ENCODE measurements around the gene COL13A1. TPM values are rescaled to one million over a fixed set of nuclear protein-coding genes. Genes with fewer than 3 reads are reported as not detected.

The COL13A1 gene
- total RNA-seq, 1 experiment from 2014 or later: 5.9 TPM

DNA sequence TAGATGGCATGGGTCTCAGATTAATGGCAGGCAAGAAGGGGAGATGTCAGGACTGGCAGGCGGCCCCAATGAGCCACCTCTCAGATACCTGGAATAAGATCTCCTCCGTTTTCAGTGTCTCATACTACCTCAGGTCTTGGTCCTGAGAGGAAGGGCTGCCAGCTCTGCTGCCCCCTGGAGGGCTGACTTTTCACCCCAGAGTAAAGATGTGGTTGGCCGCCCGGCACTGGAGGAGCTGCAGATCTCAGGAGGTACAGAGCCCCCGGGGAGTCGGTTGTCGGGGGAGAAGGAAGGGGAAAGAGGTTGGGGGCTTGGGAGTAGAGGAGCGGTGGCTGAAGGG, 642 bp upstream of the COL13A1 start:
- Histone ChIP-seq H3K9me2 (ENCODE audit: insufficient read depth) (no peaks in the 10 kb centered on the region), H3K9ac (ENCODE audit: low read length) (peak overlapping the region; percentile 60), H3K27me3 (ENCODE audit: insufficient read depth, low read length) (no peaks in the 10 kb centered on the region), H4K20me1 (ENCODE audit: insufficient read depth) (no peaks in the 10 kb centered on the region), H3K4me1 (ENCODE audit: control insufficient read depth in 1 of 2, insufficient read depth in 2 of 2, low read length in 2 of 2) (peaks cover 7 to 41% of the 10 kb centered on the region in 2 experiments; a peak in 3 of 4 replicates), H3K4me2 (ENCODE audit: low read length) (peak overlapping the region; percentile 97), H3K27ac (ENCODE audit: low read depth, low read length) (peak overlapping the region; percentile 10; the same call in 1 of the 2 replicates), H2AFZ (ENCODE audit: low read depth, low read length, poor library complexity, severe bottlenecking) (peak overlapping the region; percentile 77), H3K36me3 (ENCODE audit: control insufficient read depth in 1 of 2, insufficient read depth in 2 of 2, low read length in 2 of 2) (no peaks in the 10 kb centered on the region), H3K4me3 (replicated peaks in 1 of 2; ENCODE audit: low read depth in 1 of 2, low read length in 2 of 2) (peak overlapping the region; percentile 69 to 75), H3K79me2 (ENCODE audit: insufficient read depth, low read length) (no peaks in the 10 kb centered on the region), H3K9me3 (ENCODE audit: control insufficient read depth in 1 of 2, insufficient read depth in 1 of 2, low read depth in 1 of 2, low read length in 2 of 2) (no peaks in the 10 kb centered on the region)
- TF ChIP-seq RAD21 (IDR thresholded peaks at IDR 0.05; ENCODE audit: low read depth) (peak; percentile 42; the same call in 1 of the 2 replicates), MAX (IDR thresholded peaks at IDR 0.05) (no peak), EZH2phosphoT487 (IDR thresholded peaks at IDR 0.05; ENCODE audit: borderline replicate concordance) (no peak)
- TF ChIP-seq, protein P1, sequence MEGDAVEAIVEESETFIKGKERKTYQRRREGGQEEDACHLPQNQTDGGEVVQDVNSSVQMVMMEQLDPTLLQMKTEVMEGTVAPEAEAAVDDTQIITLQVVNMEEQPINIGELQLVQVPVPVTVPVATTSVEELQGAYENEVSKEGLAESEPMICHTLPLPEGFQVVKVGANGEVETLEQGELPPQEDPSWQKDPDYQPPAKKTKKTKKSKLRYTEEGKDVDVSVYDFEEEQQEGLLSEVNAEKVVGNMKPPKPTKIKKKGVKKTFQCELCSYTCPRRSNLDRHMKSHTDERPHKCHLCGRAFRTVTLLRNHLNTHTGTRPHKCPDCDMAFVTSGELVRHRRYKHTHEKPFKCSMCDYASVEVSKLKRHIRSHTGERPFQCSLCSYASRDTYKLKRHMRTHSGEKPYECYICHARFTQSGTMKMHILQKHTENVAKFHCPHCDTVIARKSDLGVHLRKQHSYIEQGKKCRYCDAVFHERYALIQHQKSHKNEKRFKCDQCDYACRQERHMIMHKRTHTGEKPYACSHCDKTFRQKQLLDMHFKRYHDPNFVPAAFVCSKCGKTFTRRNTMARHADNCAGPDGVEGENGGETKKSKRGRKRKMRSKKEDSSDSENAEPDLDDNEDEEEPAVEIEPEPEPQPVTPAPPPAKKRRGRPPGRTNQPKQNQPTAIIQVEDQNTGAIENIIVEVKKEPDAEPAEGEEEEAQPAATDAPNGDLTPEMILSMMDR (IDR thresholded peaks at IDR 0.05 in 2 of 3, conservative IDR thresholded peaks at IDR 0.05 in 1 of 3; ENCODE audit: borderline replicate concordance in 1 of 3, insufficient read depth in 1 of 3, low read depth in 2 of 3, low read length in 2 of 3): peak; percentile 75 to 79 (median 78)
- peak; percentile 60 for DNase-seq (ENCODE audit: low read depth, low spot score)
- ChIA-PET RAD21 (ENCODE audit: low non-redundant PET in 1 of 2, low total read pairs in 2 of 2, uncharacterized antibody in 2 of 2, unreplicated experiment in 2 of 2) (interaction anchor here in 1 of 2 experiments (0.5 to 0.8 kb wide), 2 partner anchors 156 to 374 kb away, joined by 3 to 5 read pairs; no protein-coding TSS in a partner anchor), CTCF (interaction anchor here (0.6 to 2.7 kb wide), 22 partner anchors 9 to 286 kb away, joined by 3 to 54 read pairs (median 4); no protein-coding TSS in a partner anchor), POLR2A (interaction anchor here (0.7 kb wide), 1 partner anchor 47 kb away, joined by 7 read pairs; no protein-coding TSS in a partner anchor)
- BruUV-seq (replicated peaks): no TSS peak
- ATAC-seq: peak; percentile 71
- intact Hi-C loops (cut with micrococcal nuclease): loop anchor here (1.0 to 5.0 kb wide), 3 partner anchors 104 to 157 kb away; no protein-coding TSS in a partner anchor
